Panc1 (cell line): Measurements from ENCODE around the gene SLX4IP.

Source experiments
- POLR2AphosphoS5 ChIP-seq: IDR thresholded peaks from 2 replicates; pipeline ENCODE4 v1.6.1; 2012; ENCODE audit warnings: mild to moderate bottlenecking, low read depth, low read length, moderate library complexity
- SIN3A ChIP-seq: IDR thresholded peaks from 2 replicates; pipeline ENCODE4 v1.6.1; 2012; ENCODE audit warnings: low read depth, mild to moderate bottlenecking, low read length, moderate library complexity, borderline replicate concordance; ENCODE audit not compliant: insufficient read depth
- TCF7L2 ChIP-seq: IDR thresholded peaks from 2 replicates; pipeline ENCODE4 v1.6.1; 2011; ENCODE audit warnings: mild to moderate bottlenecking, low read depth, low read length, inconsistent platforms
- TF ChIP-seq, protein P1 (sequence below): fragments of 450-650 bp; IDR thresholded peaks from 2 replicates; pipeline ENCODE4 v1.5.1; 2017; ENCODE audit warnings: mild to moderate bottlenecking
- TF ChIP-seq, protein P2 (sequence below), 2 experiments: IDR thresholded peaks; 2 replicates each; pipeline ENCODE4 v1.6.1; 2011 to 2012; ENCODE audit warnings: low read depth in 2 of 2, control low read depth in 1 of 2, low read length in 1 of 2, mild to moderate bottlenecking in 1 of 2, moderate library complexity in 1 of 2; ENCODE audit not compliant: insufficient read depth in 1 of 2

DNA sequence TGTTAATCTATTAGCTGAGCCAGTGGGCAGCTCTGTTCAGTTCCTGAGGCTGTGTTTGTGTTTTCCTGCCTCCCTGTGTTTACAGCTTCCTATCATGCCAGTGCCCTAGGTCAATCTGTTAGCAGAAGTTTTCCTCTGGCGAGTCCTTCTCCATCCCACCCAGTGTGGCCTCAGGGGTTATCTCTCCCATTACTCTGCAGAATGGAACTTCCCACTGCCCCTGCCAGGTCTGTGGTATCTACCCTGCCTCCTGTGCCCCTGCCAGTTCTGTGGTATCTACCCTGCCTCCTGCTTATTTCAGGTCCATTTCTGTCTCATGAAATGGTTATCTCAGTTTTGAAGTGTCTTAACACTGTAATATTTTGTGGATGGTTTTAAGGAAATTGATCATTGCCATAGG lies 63.1 kb downstream of the SLX4IP start:
- TF ChIP-seq POLR2AphosphoS5 (no peak), SIN3A (no peak), TCF7L2 (no peak)
- TF ChIP-seq, protein P1, sequence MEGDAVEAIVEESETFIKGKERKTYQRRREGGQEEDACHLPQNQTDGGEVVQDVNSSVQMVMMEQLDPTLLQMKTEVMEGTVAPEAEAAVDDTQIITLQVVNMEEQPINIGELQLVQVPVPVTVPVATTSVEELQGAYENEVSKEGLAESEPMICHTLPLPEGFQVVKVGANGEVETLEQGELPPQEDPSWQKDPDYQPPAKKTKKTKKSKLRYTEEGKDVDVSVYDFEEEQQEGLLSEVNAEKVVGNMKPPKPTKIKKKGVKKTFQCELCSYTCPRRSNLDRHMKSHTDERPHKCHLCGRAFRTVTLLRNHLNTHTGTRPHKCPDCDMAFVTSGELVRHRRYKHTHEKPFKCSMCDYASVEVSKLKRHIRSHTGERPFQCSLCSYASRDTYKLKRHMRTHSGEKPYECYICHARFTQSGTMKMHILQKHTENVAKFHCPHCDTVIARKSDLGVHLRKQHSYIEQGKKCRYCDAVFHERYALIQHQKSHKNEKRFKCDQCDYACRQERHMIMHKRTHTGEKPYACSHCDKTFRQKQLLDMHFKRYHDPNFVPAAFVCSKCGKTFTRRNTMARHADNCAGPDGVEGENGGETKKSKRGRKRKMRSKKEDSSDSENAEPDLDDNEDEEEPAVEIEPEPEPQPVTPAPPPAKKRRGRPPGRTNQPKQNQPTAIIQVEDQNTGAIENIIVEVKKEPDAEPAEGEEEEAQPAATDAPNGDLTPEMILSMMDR: no peak
- TF ChIP-seq, protein P2, sequence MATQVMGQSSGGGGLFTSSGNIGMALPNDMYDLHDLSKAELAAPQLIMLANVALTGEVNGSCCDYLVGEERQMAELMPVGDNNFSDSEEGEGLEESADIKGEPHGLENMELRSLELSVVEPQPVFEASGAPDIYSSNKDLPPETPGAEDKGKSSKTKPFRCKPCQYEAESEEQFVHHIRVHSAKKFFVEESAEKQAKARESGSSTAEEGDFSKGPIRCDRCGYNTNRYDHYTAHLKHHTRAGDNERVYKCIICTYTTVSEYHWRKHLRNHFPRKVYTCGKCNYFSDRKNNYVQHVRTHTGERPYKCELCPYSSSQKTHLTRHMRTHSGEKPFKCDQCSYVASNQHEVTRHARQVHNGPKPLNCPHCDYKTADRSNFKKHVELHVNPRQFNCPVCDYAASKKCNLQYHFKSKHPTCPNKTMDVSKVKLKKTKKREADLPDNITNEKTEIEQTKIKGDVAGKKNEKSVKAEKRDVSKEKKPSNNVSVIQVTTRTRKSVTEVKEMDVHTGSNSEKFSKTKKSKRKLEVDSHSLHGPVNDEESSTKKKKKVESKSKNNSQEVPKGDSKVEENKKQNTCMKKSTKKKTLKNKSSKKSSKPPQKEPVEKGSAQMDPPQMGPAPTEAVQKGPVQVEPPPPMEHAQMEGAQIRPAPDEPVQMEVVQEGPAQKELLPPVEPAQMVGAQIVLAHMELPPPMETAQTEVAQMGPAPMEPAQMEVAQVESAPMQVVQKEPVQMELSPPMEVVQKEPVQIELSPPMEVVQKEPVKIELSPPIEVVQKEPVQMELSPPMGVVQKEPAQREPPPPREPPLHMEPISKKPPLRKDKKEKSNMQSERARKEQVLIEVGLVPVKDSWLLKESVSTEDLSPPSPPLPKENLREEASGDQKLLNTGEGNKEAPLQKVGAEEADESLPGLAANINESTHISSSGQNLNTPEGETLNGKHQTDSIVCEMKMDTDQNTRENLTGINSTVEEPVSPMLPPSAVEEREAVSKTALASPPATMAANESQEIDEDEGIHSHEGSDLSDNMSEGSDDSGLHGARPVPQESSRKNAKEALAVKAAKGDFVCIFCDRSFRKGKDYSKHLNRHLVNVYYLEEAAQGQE (IDR thresholded peaks at IDR 0.05; ENCODE audit: insufficient read depth in 1 of 2, low read depth in 2 of 2, low read length in 1 of 2): no peak
